Fibroblast of pulmonary artery (primary cell): ENCODE data around the gene PTPRN2.

Experiments
- DNase-seq: peaks from one replicate; pipeline ENCODE4 v3.0.0-alpha.2; 2010; ENCODE audit warnings: low read depth
- H3K4me3 ChIP-seq: replicated peaks from 2 replicates; pipeline ENCODE4 v1.5.1; 2011; ENCODE audit warnings: low read depth, mild to moderate bottlenecking, control low read depth, low read length, moderate library complexity
- CTCF ChIP-seq: IDR thresholded peaks from 2 replicates; pipeline ENCODE4 v1.5.1; 2011; ENCODE audit warnings: mild to moderate bottlenecking, control low read depth, low read length, inconsistent platforms; ENCODE audit errors: missing control alignments

PTPRN2 gene

GRCh38 chr7:158246960-158247673, 340.5 kb downstream of the PTPRN2 start:
- TF ChIP-seq CTCF, result no peak
- DNase-seq, result no peak
- no peak overlapping the region for H3K4me3 ChIP-seq

- TF ChIP-seq CTCF, result no peak
- DNase-seq, result no peak
- no peak overlapping the region for H3K4me3 ChIP-seq
Measured at GRCh38 chr7:158246272-158246959, 341.2 kb downstream of the PTPRN2 start.

- DNase-seq, result no peak
- no peak for TF ChIP-seq CTCF
- H3K4me3 ChIP-seq, result no peak overlapping the region
Measured at GRCh38 chr7:158245724-158246041, 341.9 kb downstream of the PTPRN2 start.

GRCh38 chr7:158244873-158245723, 342.5 kb downstream of the PTPRN2 start:
- no peak overlapping the region for H3K4me3 ChIP-seq
- TF ChIP-seq CTCF, result no peak
- DNase-seq, result no peak

GRCh38 chr7:158244430-158244829, 343.2 kb downstream of the PTPRN2 start:
- no peak overlapping the region for H3K4me3 ChIP-seq
- no peak for TF ChIP-seq CTCF
- no peak for DNase-seq

- no peak for DNase-seq
- TF ChIP-seq CTCF, result no peak
Measured at GRCh38 chr7:158241919-158242318, 345.7 kb downstream of the PTPRN2 start.

More at GRCh38 chr7:158241919-158242318, 345.7 kb downstream of the PTPRN2 start:
- no peak overlapping the region for H3K4me3 ChIP-seq
